ENCODE results near the gene NID1.

The NID1 gene

GRCh38 chr1:236029428-236029940 is 35.4 kb downstream of the NID1 start:
- no peak overlapping the region for H3K4me3 ChIP-seq (ENCODE audit: low read depth, low read length)
- H3K27ac ChIP-seq (ENCODE audit: low read depth, low read length), result no peak overlapping the region
- no peak overlapping the region for H4K12ac ChIP-seq (ENCODE audit: low read depth, low read length)
- no peak overlapping the region for H3K18ac ChIP-seq (ENCODE audit: low read length)
- H4K91ac ChIP-seq (ENCODE audit: low read depth, low read length), result no peak overlapping the region
- H2BK120ac ChIP-seq (ENCODE audit: insufficient read depth, low read length, poor library complexity), result no peak overlapping the region
- H3K4me2 ChIP-seq (ENCODE audit: low read length), result no peak overlapping the region
- H3K4ac ChIP-seq (ENCODE audit: low read depth, low read length), result no peak overlapping the region
- H3K9me3 ChIP-seq (ENCODE audit: insufficient read depth, low read depth, low read length), result no peaks in the 10 kb centered on the region
- no peak overlapping the region for H2AK5ac ChIP-seq (ENCODE audit: low read length)
- no peaks in the 10 kb centered on the region for H3K79me1 ChIP-seq (ENCODE audit: low read length)
- H2AFZ ChIP-seq (ENCODE audit: insufficient read depth, low read length, poor library complexity), result no peak overlapping the region
- DNase-seq, result no peak
- no peak overlapping the region for H2BK12ac ChIP-seq (ENCODE audit: low read length)
- H4K8ac ChIP-seq (ENCODE audit: low read depth, low read length), result no peak overlapping the region
- no peak overlapping the region for H2BK5ac ChIP-seq (ENCODE audit: low read depth, low read length, poor library complexity)
- WGBS (ENCODE audit: extremely low coverage, insufficient coverage, insufficient read length), result no CpG with 5 or more reads among the region's 26 CpGs
- no peak overlapping the region for H3K23ac ChIP-seq (ENCODE audit: low read length)
- no peaks in the 10 kb centered on the region for H3K4me1 ChIP-seq (ENCODE audit: control insufficient read depth in 1 of 2, insufficient read depth in 2 of 2, low read length in 2 of 2)
- H3K9ac ChIP-seq (ENCODE audit: low read length), result no peak overlapping the region
- no peaks in the 10 kb centered on the region for H3K79me2 ChIP-seq (ENCODE audit: control insufficient read depth, insufficient read depth, low read length, poor library complexity)
- H3K36me3 ChIP-seq (ENCODE audit: control insufficient read depth in 1 of 2, insufficient read depth in 2 of 2, low read length in 2 of 2), result peaks cover 2% of the 10 kb centered on the region in 2 experiments
- no peaks in the 10 kb centered on the region for H3K27me3 ChIP-seq (ENCODE audit: insufficient read depth, low read length)
- H3K14ac ChIP-seq (ENCODE audit: low read length), result no peak overlapping the region

GRCh38 chr1:236027104-236027503 is 37.8 kb downstream of the NID1 start:
- H3K4me3 ChIP-seq (ENCODE audit: low read depth, low read length), result no peak overlapping the region
- H2BK5ac ChIP-seq (ENCODE audit: low read depth, low read length, poor library complexity), result no peak overlapping the region
- H3K79me1 ChIP-seq (ENCODE audit: low read length), result no peaks in the 10 kb centered on the region
- no peak overlapping the region for H3K18ac ChIP-seq (ENCODE audit: low read length)
- H3K14ac ChIP-seq (ENCODE audit: low read length), result no peak overlapping the region
- DNase-seq, result no peak
- no peak overlapping the region for H3K9ac ChIP-seq (ENCODE audit: low read length)
- H2AK5ac ChIP-seq (ENCODE audit: low read length), result no peak overlapping the region
- no peak overlapping the region for H2AFZ ChIP-seq (ENCODE audit: insufficient read depth, low read length, poor library complexity)
- no peak overlapping the region for H4K12ac ChIP-seq (ENCODE audit: low read depth, low read length)
- H4K91ac ChIP-seq (ENCODE audit: low read depth, low read length), result no peak overlapping the region
- no peak overlapping the region for H3K4me2 ChIP-seq (ENCODE audit: low read length)
- no peak overlapping the region for H3K4ac ChIP-seq (ENCODE audit: low read depth, low read length)
- no peaks in the 10 kb centered on the region for H3K4me1 ChIP-seq (ENCODE audit: control insufficient read depth in 1 of 2, insufficient read depth in 2 of 2, low read length in 2 of 2)
- peaks cover 2% of the 10 kb centered on the region in 2 experiments for H3K36me3 ChIP-seq (ENCODE audit: control insufficient read depth in 1 of 2, insufficient read depth in 2 of 2, low read length in 2 of 2)
- H2BK120ac ChIP-seq (ENCODE audit: insufficient read depth, low read length, poor library complexity), result no peak overlapping the region
- H3K27ac ChIP-seq (ENCODE audit: low read depth, low read length), result no peak overlapping the region
- no peak overlapping the region for H4K8ac ChIP-seq (ENCODE audit: low read depth, low read length)
- WGBS (ENCODE audit: extremely low coverage, insufficient coverage, insufficient read length), result no CpG with 5 or more reads among the region's 4 CpGs
- no peaks in the 10 kb centered on the region for H3K27me3 ChIP-seq (ENCODE audit: insufficient read depth, low read length)
- no peaks in the 10 kb centered on the region for H3K9me3 ChIP-seq (ENCODE audit: insufficient read depth, low read depth, low read length)
- no peak overlapping the region for H3K23ac ChIP-seq (ENCODE audit: low read length)
- no peak overlapping the region for H2BK12ac ChIP-seq (ENCODE audit: low read length)
- H3K79me2 ChIP-seq (ENCODE audit: control insufficient read depth, insufficient read depth, low read length, poor library complexity), result no peaks in the 10 kb centered on the region

GRCh38 chr1:236025836-236026235 is 39.1 kb downstream of the NID1 start:
- H4K8ac ChIP-seq (ENCODE audit: low read depth, low read length), result no peak overlapping the region
- no peak overlapping the region for H2AK5ac ChIP-seq (ENCODE audit: low read length)
- H3K4me1 ChIP-seq (ENCODE audit: control insufficient read depth in 1 of 2, insufficient read depth in 2 of 2, low read length in 2 of 2), result no peaks in the 10 kb centered on the region
- H3K36me3 ChIP-seq (ENCODE audit: control insufficient read depth in 1 of 2, insufficient read depth in 2 of 2, low read length in 2 of 2), result peaks cover 2% of the 10 kb centered on the region in 2 experiments
- H3K4ac ChIP-seq (ENCODE audit: low read depth, low read length), result no peak overlapping the region
- H2BK120ac ChIP-seq (ENCODE audit: insufficient read depth, low read length, poor library complexity), result no peak overlapping the region
- no peak overlapping the region for H3K18ac ChIP-seq (ENCODE audit: low read length)
- no peaks in the 10 kb centered on the region for H3K79me1 ChIP-seq (ENCODE audit: low read length)
- H3K27me3 ChIP-seq (ENCODE audit: insufficient read depth, low read length), result no peaks in the 10 kb centered on the region
- no peak overlapping the region for H3K9ac ChIP-seq (ENCODE audit: low read length)
- H4K12ac ChIP-seq (ENCODE audit: low read depth, low read length), result no peak overlapping the region
- no peak overlapping the region for H3K27ac ChIP-seq (ENCODE audit: low read depth, low read length)
- no peaks in the 10 kb centered on the region for H3K9me3 ChIP-seq (ENCODE audit: insufficient read depth, low read depth, low read length)
- H3K79me2 ChIP-seq (ENCODE audit: control insufficient read depth, insufficient read depth, low read length, poor library complexity), result no peaks in the 10 kb centered on the region
- H2BK12ac ChIP-seq (ENCODE audit: low read length), result no peak overlapping the region
- no peak overlapping the region for H3K14ac ChIP-seq (ENCODE audit: low read length)
- no peak overlapping the region for H2AFZ ChIP-seq (ENCODE audit: insufficient read depth, low read length, poor library complexity)
- H2BK5ac ChIP-seq (ENCODE audit: low read depth, low read length, poor library complexity), result no peak overlapping the region
- no peak for DNase-seq
- H3K4me2 ChIP-seq (ENCODE audit: low read length), result no peak overlapping the region
- no peak overlapping the region for H4K91ac ChIP-seq (ENCODE audit: low read depth, low read length)
- no CpG with 5 or more reads among the region's 14 CpGs for WGBS (ENCODE audit: extremely low coverage, insufficient coverage, insufficient read length)
- no peak overlapping the region for H3K23ac ChIP-seq (ENCODE audit: low read length)
- no peak overlapping the region for H3K4me3 ChIP-seq (ENCODE audit: low read depth, low read length)

GRCh38 chr1:236024641-236025040 is 40.2 kb downstream of the NID1 start:
- no peak overlapping the region for H2AK5ac ChIP-seq (ENCODE audit: low read length)
- no peak overlapping the region for H2AFZ ChIP-seq (ENCODE audit: insufficient read depth, low read length, poor library complexity)
- H3K18ac ChIP-seq (ENCODE audit: low read length), result no peak overlapping the region
- no peaks in the 10 kb centered on the region for H3K79me1 ChIP-seq (ENCODE audit: low read length)
- H3K27me3 ChIP-seq (ENCODE audit: insufficient read depth, low read length), result no peaks in the 10 kb centered on the region
- H2BK5ac ChIP-seq (ENCODE audit: low read depth, low read length, poor library complexity), result no peak overlapping the region
- H3K4me2 ChIP-seq (ENCODE audit: low read length), result no peak overlapping the region
- no peaks in the 10 kb centered on the region for H3K79me2 ChIP-seq (ENCODE audit: control insufficient read depth, insufficient read depth, low read length, poor library complexity)
- no peaks in the 10 kb centered on the region for H3K4me1 ChIP-seq (ENCODE audit: control insufficient read depth in 1 of 2, insufficient read depth in 2 of 2, low read length in 2 of 2)
- no peak overlapping the region for H4K91ac ChIP-seq (ENCODE audit: low read depth, low read length)
- H3K36me3 ChIP-seq (ENCODE audit: control insufficient read depth in 1 of 2, insufficient read depth in 2 of 2, low read length in 2 of 2), result peaks cover 2% of the 10 kb centered on the region in 2 experiments
- no peak overlapping the region for H3K14ac ChIP-seq (ENCODE audit: low read length)
- H4K12ac ChIP-seq (ENCODE audit: low read depth, low read length), result no peak overlapping the region
- H3K4me3 ChIP-seq (ENCODE audit: low read depth, low read length), result no peak overlapping the region
- H4K8ac ChIP-seq (ENCODE audit: low read depth, low read length), result no peak overlapping the region
- no peak overlapping the region for H2BK120ac ChIP-seq (ENCODE audit: insufficient read depth, low read length, poor library complexity)
- H3K4ac ChIP-seq (ENCODE audit: low read depth, low read length), result no peak overlapping the region
- no peak overlapping the region for H3K27ac ChIP-seq (ENCODE audit: low read depth, low read length)
- no CpG with 5 or more reads among the region's 7 CpGs for WGBS (ENCODE audit: extremely low coverage, insufficient coverage, insufficient read length)
- H3K9me3 ChIP-seq (ENCODE audit: insufficient read depth, low read depth, low read length), result no peaks in the 10 kb centered on the region
- H3K23ac ChIP-seq (ENCODE audit: low read length), result no peak overlapping the region
- DNase-seq, result no peak
- H3K9ac ChIP-seq (ENCODE audit: low read length), result no peak overlapping the region
- no peak overlapping the region for H2BK12ac ChIP-seq (ENCODE audit: low read length)

Data from trophoblast cell (in vitro differentiated cells and primary cell).